ENCODE data around the gene ERC2.

GRCh38 chr3:56126632-56127031 is 341.6 kb downstream of the ERC2 start:
- TF ChIP-seq EZH2 (IDR thresholded peaks at IDR 0.05; ENCODE audit: borderline replicate concordance, low read depth, low read length, severe bottlenecking) (no peak), CTCF (IDR thresholded peaks at IDR 0.05; ENCODE audit: extremely low read depth in 1 of 2, insufficient read depth in 1 of 2, low read depth in 1 of 2, low read length in 2 of 2) (no peak)
